ENCODE measurements around the gene CORO1C. TPM values are rescaled to one million over a fixed set of nuclear protein-coding genes. Genes with fewer than 3 reads are reported as not detected.

The CORO1C gene
- total and polyA plus RNA-seq, 4 donors, result 23.2 to 58.6 (median 41.9) TPM

- H3K9me3 ChIP-seq (ENCODE audit: control insufficient read depth in 4 of 4, low read length in 3 of 4), result no peaks in the 10 kb centered on the region
- 85% methylated on average over 7 of the region's 7 CpGs for WGBS
- no peak overlapping the region for H3K4me3 ChIP-seq (ENCODE audit: low read depth in 1 of 3, low read length in 3 of 3)
- H3K9ac ChIP-seq (ENCODE audit: low read depth in 1 of 2, low read length in 2 of 2), result no peak overlapping the region
- no peak overlapping the region for H3K27ac ChIP-seq (ENCODE audit: low read depth in 1 of 2, low read length in 2 of 2)
- no peaks in the 10 kb centered on the region for H3K36me3 ChIP-seq (ENCODE audit: control insufficient read depth in 4 of 4, insufficient read depth in 3 of 4, low read depth in 1 of 4, low read length in 3 of 4)
- TF ChIP-seq, protein P1, sequence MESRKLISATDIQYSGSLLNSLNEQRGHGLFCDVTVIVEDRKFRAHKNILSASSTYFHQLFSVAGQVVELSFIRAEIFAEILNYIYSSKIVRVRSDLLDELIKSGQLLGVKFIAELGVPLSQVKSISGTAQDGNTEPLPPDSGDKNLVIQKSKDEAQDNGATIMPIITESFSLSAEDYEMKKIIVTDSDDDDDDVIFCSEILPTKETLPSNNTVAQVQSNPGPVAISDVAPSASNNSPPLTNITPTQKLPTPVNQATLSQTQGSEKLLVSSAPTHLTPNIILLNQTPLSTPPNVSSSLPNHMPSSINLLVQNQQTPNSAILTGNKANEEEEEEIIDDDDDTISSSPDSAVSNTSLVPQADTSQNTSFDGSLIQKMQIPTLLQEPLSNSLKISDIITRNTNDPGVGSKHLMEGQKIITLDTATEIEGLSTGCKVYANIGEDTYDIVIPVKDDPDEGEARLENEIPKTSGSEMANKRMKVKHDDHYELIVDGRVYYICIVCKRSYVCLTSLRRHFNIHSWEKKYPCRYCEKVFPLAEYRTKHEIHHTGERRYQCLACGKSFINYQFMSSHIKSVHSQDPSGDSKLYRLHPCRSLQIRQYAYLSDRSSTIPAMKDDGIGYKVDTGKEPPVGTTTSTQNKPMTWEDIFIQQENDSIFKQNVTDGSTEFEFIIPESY (IDR thresholded peaks at IDR 0.05), result no peak
- TF ChIP-seq FOXA1 (IDR thresholded peaks at IDR 0.05) (no peak), HNF4G (IDR thresholded peaks at IDR 0.05) (no peak), HNF4A (conservative IDR thresholded peaks at IDR 0.05) (no peak), YY1 (IDR thresholded peaks at IDR 0.05) (no peak), NR2F2 (IDR thresholded peaks at IDR 0.05) (no peak), FOXA2 (IDR thresholded peaks at IDR 0.05) (no peak), SP1 (IDR thresholded peaks at IDR 0.05) (no peak), GABPA (IDR thresholded peaks at IDR 0.05 in 1 of 2, conservative IDR thresholded peaks at IDR 0.05 in 1 of 2) (no peak), JUND (IDR thresholded peaks at IDR 0.05) (no peak), RAD21 (IDR thresholded peaks at IDR 0.05) (no peak), REST (IDR thresholded peaks at IDR 0.05) (no peak), EGR1 (IDR thresholded peaks at IDR 0.05; ENCODE audit: low read depth in 2 of 2) (no peak), RXRA (IDR thresholded peaks at IDR 0.05) (no peak), TAF1 (conservative IDR thresholded peaks at IDR 0.05) (no peak)
- TF ChIP-seq, protein P2, sequence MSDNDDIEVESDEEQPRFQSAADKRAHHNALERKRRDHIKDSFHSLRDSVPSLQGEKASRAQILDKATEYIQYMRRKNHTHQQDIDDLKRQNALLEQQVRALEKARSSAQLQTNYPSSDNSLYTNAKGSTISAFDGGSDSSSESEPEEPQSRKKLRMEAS (IDR thresholded peaks at IDR 0.05), result no peak
- TF ChIP-seq, protein P3, sequence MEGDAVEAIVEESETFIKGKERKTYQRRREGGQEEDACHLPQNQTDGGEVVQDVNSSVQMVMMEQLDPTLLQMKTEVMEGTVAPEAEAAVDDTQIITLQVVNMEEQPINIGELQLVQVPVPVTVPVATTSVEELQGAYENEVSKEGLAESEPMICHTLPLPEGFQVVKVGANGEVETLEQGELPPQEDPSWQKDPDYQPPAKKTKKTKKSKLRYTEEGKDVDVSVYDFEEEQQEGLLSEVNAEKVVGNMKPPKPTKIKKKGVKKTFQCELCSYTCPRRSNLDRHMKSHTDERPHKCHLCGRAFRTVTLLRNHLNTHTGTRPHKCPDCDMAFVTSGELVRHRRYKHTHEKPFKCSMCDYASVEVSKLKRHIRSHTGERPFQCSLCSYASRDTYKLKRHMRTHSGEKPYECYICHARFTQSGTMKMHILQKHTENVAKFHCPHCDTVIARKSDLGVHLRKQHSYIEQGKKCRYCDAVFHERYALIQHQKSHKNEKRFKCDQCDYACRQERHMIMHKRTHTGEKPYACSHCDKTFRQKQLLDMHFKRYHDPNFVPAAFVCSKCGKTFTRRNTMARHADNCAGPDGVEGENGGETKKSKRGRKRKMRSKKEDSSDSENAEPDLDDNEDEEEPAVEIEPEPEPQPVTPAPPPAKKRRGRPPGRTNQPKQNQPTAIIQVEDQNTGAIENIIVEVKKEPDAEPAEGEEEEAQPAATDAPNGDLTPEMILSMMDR (IDR thresholded peaks at IDR 0.05; ENCODE audit: low read depth, low read length, missing input control), result no peak
- H3K4me1 ChIP-seq (ENCODE audit: control insufficient read depth in 4 of 4, insufficient read depth in 4 of 4, low read length in 3 of 4), result no peaks in the 10 kb centered on the region
- no peak for DNase-seq (ENCODE audit: low spot score)
- peaks cover 0 to 2% (median 0%) of the 10 kb centered on the region in 4 donors for H3K27me3 ChIP-seq (ENCODE audit: control insufficient read depth in 4 of 4, insufficient read depth in 4 of 4, low read length in 3 of 4)
These were observed 93.9 kb downstream of the CORO1C start for GRCh38 chr12:108637222-108637971.

Data from liver (tissue), 9 donors.